OCI-LY3 (cell line): Measurements from ENCODE around the gene CGA.

ENCODE experiments used
- CTCF ChIP-seq: fragments of 200-600, 300-600 bp; sonication (generic); IDR thresholded peaks from 2 replicates; pipeline ENCODE4 v1.5.1; 2014; ENCODE audit warnings: antibody characterized with exemption, low read length, low read depth
- EZH2phosphoT487 ChIP-seq: fragments of 200-600 bp; shearing (Covaris generic); IDR thresholded peaks from 2 replicates; pipeline ENCODE4 v1.6.1; 2018; ENCODE audit warnings: antibody characterized with exemption, mixed run types, low read depth

DNA sequence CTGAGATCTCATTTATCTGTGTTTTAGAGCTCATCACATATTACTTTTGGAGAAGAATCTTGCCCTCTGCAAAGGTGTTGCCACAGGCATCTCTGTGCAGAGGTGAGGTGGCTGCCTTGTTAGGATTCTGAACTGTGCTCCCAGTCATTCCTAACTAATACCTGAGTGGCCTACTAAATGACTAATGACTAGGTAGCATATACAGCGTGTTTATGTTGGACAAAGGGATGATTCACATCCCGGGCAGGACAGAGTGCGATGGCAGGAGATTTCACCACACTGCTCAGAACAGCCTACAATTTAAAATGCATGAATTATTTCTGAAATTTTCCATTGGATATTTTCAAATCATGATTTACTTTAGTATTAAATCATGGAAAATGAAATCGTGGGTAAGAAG lies 23.1 kb upstream of the CGA start:
- TF ChIP-seq CTCF: no peak
- TF ChIP-seq EZH2phosphoT487: no peak
